HG03520 (cell line): Measurements from ENCODE around the gene DNAI1.

Experiments used
- ATAC-seq: cut with Tn5 transposase; IDR thresholded peaks from one replicate; pipeline ENCODE4 v1.9.1; 2021; ENCODE audit warnings: mild to moderate bottlenecking, moderate library complexity; ENCODE audit not compliant: unreplicated experiment

The DNAI1 gene

DNA sequence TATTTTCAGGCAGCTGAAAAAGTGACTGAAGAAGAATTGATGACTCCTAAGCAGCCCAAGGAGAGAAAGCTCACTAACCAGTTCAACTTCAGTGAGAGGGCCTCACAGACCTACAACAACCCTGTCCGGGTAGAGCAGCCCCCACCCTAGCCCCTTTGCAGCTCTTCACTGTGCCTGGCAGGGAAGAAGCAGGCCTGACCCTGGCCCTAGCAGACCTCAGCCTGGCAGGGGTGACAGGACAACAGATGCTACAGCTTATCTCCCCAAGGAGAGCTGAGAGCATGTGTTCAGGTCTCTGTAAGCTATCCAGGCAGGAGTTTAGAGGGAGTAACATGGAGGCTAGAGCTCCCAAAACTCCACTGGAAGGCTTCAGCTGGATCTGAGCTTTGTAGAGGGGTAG lies 31.8 kb downstream of the DNAI1 start:
- no peak for ATAC-seq

DNA sequence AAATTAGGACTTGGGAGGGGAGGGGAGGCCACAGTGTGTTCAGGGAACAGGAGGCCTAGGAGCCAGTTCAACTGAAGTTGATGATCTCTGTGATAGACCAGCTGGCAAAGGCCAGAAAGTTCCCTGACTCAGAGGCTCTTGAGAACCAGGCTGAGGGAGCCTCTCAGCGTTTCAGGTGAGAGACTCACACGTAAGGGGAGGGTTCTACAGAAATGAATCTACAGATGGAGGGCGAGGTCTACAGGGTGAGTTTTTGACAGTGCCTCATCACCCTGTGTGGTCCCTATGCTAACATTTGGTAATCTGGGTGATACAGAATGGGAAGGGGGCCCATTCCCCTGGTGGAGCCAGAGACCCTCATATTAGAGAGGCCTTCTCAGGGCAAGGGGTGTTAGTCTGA lies 32.2 kb downstream of the DNAI1 start:
- no peak for ATAC-seq

- no peak for ATAC-seq
Measured at GRCh38 chr9:34491596-34491995, 33.0 kb downstream of the DNAI1 start.

- ATAC-seq: no peak
Measured at GRCh38 chr9:34492051-34492450, 33.4 kb downstream of the DNAI1 start.

DNA sequence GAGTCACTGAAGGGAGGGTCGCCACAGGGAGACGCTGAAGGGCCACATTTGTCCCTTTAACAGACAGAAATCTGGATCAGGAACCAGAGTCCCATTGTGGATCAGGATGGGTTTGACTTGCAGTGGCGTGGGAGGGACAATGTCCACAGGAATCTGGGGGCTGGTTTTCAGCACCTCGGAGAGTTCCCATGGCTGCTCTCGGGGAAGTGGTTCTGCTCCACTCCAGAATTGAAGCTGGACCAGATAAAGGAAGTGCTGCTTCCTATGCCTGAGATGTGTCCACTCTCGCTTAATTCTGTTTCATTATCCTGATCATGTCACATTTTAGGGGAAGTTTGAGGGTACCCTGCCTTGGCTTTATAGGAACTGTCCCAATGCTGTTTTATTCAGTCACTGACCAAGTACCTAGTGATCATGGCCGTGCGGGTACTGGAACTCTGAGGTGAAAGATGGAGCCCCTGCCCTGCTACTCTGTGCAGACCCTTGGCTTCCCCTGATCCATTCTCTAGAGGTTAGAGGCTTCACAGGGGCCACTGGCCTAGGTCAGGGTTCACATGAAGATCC lies 35.4 kb downstream of the DNAI1 start:
- no peak for ATAC-seq

DNA sequence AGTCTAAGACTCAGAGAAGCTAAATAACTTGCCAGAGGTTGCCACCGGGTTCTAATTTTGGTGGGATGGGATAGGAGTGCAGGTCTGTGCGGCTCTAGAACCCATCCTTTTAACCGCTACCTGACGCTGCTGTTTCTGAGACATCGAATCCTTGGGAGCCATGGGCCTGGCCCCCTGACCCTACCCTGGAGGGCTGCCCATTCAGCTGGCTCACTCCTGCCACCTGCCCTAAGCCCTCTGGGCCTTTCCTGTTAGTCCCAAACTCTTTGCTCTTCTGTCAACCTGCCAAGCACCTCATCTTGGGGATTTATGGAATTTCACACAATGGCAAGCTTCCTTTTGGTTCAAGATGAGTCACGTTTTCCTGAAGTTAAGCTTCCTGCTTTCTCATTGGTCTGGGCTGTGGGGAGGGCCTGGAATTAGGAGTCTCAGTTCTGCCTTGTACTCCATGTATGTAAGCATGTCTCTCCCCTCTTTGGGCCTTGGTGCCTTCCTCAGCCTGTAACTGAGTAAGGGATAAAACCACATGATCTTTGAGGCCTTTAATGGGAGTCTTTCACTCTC lies 37.6 kb downstream of the DNAI1 start:
- ATAC-seq: no peak

DNA sequence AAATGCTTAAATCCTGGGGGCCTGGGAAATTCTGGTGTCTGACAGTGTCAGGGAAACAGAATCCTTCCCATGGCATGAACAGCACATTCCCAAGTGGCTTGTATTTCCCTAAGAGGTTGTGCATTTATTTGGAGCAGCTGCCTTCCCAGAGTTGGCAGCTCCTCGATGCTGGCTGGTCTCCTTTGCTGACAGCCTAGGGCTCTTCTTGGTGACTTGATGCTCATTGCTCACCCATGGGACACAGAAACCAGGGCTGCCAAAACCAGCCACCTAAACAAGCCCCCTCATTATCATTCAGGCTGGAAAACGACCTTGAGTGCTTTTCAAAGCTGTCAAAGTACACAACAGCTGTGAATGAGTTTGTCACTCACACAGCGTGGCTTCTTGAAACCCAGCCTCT lies 39.9 kb downstream of the DNAI1 start:
- ATAC-seq: no peak

DNA sequence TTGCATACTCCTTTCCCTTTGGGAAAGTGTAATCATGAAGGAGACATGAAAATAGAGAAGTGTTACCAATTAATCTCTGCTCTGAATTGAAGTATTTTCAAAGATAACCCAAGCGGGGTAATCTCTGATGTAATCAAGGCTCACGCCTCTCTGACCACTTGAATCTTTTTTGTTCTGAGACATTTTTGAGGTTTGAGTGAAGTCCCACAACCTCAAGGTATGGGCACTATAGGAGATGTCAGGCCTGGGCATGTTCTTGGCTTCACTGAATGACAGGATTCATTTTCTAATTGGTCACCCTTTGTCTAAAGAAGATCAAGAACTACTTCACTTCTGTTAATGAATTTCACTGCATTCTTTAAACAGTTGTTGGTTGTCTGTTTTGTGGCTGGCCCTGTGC lies 40.5 kb downstream of the DNAI1 start:
- no peak for ATAC-seq

DNA sequence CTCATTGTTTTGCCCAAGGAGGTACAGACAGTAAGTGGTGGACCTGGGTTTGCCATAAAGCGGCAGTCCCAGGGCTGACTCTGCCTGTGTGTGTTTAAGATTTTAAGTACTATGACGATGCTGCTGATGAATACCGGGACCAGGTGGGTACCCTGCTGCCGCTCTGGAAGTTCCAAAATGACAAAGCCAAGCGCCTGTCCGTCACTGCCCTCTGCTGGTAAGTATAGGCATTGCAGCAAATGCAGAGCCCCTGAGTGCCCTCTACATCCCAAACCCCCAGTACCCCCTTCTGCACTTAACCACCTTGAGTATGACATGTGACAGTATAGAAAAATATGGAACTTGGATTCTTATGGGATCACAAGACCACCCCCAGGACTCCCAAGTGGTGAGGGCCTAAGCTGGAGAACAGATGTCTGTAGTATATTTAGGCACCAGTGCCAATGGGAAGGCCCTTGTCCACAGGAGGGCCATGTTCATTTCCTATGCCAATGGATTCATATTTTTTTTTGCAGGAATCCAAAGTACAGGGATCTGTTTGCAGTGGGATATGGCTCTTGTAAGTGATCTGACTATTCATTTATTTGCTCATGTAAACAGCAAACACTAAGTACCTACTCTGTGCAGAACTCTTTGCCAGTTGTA lies 42.1 kb downstream of the DNAI1 start:
- ATAC-seq: no peak

GRCh38 chr9:34501372-34501771 lies 42.8 kb downstream of the DNAI1 start:
- no peak for ATAC-seq

- ATAC-seq: no peak
Measured at GRCh38 chr9:34501889-34502425, 43.4 kb downstream of the DNAI1 start.

DNA sequence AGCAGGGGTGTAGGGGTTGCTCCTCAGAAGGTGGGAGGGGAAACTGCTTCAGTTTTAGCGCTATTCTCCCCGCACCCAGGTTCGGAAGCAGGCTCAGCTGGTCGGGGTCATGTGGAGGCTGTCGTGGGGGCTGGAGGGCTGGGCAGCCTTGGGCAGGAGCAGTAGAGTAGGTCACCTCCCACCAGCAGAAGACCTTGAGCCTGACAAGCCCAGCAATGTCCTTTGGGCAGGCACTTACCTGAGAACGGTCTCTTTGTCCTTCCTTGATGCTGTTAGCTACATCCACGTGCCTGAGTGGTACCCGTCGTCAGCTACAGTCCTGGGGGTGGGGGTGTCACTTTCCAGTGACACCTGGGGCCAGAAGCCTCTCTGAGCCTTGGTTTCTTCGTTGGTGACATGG lies 43.9 kb downstream of the DNAI1 start:
- ATAC-seq: no peak

DNA sequence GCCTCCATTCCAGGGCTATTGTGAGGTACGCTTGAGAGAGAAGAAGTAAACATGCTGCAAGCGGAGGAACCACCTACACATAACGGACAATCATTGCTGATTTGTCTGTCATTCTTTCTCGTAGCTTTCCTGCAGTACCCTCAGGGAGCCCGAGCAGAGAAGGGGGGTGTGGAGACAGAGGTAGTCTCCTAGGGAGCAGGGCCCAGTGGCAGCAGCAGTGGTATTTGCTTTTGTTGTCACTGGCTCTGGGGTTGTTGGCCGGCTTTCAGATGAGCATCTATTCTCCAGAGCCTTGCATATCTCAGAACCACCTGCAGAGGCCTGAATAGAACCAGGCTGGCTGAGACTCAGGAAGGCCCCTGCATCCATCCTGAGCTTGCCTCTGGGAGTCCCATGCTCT lies 44.3 kb downstream of the DNAI1 start:
- no peak for ATAC-seq

GRCh38 chr9:34503406-34503805 lies 44.8 kb downstream of the DNAI1 start:
- ATAC-seq: no peak

DNA sequence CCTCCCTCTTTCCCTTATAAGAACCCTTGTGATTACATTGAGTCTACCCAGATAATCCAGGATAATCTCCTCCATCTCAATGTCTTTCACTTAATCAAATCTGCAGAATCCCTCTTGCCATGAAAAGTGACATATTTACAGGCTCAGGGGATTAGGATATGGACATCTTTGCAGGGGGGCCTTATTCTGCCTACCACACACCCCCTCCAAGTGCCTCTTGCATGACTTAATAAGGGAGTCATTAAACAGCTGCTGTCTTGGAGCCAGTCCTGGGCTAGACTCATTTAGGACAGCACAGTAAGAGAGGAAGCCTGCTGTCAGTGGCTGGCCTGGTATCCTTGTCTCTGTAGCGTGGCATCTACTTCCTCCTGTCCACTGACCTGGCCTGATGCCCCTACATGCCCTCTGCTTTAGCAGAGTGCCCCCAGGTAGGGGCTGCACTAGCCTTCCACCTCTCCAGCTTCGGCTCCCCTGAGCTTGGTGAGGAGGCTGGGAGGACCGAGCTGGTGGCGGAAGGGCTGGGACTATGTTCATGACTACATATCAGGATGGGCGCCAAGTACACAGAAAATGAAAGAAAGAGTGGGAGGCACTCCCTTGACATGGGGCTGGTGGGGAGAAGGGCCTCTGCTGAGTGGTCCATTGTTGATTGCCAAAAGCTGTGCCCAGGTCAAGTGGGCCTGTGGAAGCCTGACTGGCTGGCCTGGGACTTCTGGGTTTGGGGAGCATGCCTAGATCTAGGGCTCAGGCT lies 46.9 kb downstream of the DNAI1 start:
- ATAC-seq: no peak

- no peak for ATAC-seq
Measured at GRCh38 chr9:34506623-34507022, 48.0 kb downstream of the DNAI1 start.

DNA sequence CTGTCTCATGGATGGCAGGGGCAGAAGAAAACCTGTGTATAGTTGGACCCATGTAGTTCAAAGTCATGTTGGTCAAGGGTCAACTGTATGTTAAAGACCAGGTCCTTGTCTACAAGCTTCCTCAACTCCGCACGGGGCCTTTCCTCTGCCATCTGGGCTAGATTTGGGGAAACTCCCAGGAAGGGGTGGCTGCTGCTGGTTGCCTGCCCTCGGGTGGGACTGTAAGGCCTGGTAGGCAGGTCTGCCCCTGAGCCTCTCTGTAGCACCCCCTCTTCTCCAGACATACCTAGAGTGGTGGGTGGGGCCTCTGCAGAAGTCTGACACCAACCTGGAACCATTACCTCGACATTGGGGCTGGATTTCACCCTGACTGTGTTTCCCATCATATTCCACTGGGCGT lies 49.0 kb downstream of the DNAI1 start:
- ATAC-seq: no peak

DNA sequence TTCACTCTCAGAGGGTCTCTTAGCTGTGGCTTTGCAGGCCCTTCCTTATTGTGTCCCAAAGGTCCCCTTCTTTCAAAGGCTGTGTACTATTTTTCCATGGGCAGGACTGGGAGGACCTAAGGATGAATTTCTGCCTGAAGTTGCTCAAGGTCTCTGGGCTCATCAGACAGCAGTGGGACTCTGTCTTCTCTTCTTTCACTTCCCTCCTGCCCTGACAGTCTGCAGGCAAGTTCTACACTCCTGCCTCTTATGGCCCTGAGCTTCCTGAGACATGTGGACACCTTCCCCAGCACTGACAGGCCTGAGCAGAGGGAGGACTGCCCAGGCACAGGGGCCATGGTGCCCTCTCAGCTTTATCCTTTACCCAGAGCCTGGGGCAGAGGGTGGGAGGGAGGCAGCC lies 49.4 kb downstream of the DNAI1 start:
- ATAC-seq: no peak

GRCh38 chr9:34508463-34508862 lies 49.9 kb downstream of the DNAI1 start:
- ATAC-seq: no peak

DNA sequence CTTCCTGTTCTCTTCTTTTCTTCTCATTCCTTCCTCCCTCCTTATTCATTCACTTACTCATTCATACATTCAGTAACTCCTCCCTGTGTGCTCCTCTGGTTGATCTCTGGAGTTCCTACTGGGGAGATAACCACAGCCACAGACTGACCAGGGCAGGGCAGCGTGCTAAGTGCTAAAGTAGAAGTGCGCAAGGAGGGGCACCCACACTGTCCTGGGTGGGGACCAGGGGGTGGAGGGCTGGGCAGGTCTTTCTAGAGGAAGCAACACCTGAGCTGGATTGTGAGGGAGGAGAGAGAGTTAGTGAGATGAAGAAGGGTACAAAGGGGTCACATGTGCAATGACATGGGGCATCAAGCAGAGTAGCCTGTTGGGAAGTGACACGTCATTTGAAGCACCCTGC lies 50.3 kb downstream of the DNAI1 start:
- no peak for ATAC-seq

- no peak for ATAC-seq
Measured at GRCh38 chr9:34510497-34511468, 52.2 kb downstream of the DNAI1 start.
